ENCODE measurements around the gene CIT.

CIT gene

DNA sequence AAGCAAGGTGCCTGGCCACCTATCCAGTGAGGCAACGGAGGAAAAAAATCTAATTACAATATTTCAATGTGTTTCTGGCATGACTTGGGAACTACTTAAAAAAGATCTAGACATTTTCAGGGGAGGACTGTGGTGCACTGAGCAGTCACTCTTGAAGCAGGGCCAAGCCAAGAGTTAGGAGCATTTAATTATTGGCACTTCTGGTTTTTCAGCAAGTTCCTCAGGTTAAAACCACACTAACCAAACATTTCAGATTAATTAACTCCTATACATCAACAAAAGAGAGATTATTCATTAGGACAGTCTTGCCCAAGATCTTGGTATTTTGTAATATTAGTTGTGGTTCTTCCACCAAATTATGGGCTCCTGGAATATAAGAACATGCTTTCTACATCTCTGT lies 183.6 kb downstream of the CIT start:
- no peak for DNase-seq

GRCh38 chr12:119692997-119693396 lies 184.1 kb downstream of the CIT start:
- no peak for DNase-seq

DNA sequence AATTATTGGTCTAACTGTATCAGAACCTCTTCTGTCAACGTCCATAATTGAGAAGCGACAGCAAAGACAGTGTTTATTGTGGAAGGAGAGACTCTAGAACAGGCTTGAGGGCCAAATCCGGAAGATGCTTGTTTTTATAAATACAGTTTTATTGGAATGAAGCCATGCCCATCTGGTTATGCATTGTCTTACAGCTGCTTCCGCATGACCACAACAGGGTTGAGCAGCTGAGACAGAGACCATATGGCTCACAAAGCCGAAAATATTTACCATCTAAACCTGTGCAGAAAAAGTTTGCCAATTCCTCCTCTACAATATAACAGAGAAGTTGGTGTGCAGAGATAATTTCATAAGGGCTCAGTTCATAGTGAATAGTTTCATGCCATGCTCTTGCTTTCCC lies 184.7 kb downstream of the CIT start:
- DNase-seq: no peak

DNA sequence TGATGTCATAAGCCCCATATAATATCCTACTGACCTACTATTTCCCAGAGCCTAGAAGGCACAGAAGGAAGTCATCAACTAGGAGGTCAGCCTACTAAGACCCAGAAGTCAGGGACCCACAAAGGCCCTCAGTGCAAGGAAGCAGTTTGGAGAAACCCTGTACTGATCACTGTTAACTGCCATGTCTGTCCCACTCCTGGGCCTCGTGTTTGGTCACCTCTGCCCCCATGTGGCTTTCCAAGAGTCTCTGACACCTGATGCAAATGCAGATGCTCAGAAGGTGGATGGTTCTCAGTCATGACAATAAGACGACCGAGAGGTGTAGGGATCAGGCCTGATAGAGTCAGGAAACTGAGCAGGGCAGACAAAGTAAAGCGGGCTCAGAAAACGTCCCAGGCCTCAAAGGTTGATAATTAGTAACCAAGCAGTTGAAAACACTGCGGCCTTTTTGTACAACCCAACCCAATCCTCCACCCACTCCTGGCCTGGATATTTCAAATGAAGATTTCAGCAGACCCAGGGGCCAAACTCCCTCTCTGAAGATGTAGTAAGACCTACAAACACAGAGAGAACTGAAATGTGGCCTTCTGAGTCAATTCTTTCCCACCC lies 185.8 kb downstream of the CIT start:
- no peak for DNase-seq

GRCh38 chr12:119689935-119690500 lies 187.1 kb downstream of the CIT start:
- DNase-seq: no peak

DNA sequence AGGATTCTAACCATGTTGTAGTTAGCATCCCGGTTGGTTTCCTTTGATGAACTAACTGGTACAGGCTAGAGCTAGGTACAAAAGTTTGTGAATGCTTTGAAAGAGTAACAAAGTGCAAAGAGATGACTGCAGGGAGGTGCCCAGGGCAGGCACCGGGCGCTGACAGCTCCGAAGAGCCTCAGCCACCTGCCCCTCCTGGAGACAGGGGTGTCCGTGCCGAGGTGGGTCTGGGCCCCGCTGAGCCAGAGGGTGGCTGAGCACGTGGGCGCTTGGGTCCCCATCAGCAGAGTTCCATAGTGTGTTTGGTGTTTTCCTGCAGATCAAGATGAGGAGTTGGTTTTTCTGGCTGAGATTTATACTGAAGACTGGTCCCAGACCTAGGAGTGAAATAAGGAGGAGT lies 189.2 kb downstream of the CIT start:
- DNase-seq: no peak

DNA sequence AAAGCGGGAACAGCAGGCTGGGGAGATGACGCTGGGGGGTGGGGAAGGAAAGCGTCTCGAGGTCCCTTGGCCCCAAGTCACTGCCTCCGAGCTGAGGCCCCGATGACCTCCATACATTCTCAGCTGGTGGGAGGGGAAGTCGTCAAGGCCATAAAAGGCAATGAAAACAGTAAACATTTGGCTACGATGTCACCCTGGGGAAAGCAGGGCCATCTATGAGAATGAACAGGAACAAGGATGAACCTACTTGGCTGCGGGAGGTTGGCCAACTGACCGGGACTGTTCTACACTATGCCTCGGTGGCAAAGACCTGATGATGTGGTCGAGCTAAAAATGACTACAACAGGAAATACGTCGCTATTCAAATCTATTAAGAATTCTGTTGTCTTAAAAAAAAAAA lies 189.7 kb downstream of the CIT start:
- DNase-seq: no peak

DNA sequence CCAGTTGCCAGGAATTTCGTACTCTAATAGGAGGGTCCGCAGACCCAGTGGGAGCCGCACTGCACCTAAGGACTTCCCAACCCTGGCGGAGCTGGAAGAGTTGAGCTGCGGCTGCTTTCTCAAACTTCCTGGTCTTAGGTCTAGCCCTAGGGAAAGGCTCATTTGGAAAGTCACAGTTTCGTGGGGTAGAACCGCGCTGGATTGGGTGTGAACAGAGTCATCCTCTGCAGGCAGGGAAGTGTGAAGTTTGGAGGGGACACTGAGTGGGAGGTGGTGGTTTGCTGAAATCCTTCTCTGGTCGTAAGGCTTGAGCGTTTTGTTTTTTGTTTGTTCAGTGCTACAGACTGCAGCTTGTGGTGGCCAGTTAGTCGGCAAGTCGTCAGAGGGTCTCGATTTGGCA lies 190.3 kb downstream of the CIT start:
- DNase-seq: no peak

- no peak for DNase-seq
These were observed 190.8 kb downstream of the CIT start for GRCh38 chr12:119686355-119686754.

GRCh38 chr12:119685375-119685774 lies 191.7 kb downstream of the CIT start:
- DNase-seq: no peak

DNA sequence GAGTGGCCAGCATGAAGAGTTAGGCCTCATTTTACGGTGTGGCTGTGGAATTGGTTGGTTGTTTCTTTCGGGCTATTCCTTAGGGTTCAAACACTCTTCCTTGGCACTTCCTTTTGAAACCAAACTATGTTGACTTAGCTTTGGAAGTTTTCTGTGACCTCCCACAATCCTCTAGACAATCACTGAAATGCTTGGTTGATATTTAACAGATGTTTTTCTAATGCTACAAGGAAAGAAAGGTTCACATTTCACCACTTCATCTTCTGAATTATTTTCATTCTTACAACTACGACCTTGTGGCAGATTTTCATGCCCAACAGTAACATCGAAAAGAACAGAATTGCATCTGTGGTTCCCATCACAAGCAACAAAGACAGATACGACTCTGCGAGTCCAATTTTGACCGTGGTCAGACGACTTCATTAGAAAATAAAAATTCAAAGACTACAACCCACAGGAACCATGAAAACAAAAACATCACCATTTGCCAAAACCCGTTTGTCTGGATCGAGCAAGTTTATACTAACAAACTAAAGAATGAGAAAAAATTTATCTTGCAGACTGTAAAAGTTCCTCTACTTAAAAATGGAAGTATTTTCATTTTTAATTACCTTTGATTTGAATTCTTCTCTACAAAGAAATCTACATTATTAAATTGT lies 192.3 kb downstream of the CIT start:
- DNase-seq: no peak

- no peak for DNase-seq
These were observed 193.3 kb downstream of the CIT start for GRCh38 chr12:119683816-119684215.

GRCh38 chr12:119683413-119683812 lies 193.7 kb downstream of the CIT start:
- DNase-seq: no peak

DNA sequence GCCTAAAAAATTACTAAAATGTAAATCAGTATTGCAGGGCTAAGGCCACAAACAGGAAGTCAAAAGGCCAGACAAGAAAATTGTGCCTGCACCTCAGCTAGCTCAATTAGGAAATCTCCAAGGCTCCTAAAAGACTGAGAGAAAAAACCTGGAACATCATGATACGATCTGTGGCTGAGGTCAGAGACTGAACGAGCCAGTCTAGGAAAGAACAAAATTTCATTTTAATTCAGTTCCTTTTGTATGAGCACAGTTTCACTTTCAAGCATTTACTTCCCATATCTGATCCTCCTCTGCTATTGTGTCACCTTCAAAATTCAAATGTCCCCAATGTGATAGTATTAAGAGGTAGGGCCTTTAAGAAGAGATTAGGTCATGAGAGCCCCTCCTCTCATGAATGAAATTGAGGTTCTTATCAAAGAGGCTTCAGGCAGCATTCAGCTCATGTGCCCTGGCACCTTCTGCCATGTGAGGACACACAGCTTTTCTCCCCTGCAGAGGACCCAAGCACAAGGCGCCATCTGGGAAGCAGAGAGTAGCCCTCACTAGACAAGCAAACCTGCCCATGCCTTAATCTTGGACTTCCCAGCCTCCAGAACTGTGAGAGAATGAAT lies 194.4 kb downstream of the CIT start:
- DNase-seq: no peak

DNA sequence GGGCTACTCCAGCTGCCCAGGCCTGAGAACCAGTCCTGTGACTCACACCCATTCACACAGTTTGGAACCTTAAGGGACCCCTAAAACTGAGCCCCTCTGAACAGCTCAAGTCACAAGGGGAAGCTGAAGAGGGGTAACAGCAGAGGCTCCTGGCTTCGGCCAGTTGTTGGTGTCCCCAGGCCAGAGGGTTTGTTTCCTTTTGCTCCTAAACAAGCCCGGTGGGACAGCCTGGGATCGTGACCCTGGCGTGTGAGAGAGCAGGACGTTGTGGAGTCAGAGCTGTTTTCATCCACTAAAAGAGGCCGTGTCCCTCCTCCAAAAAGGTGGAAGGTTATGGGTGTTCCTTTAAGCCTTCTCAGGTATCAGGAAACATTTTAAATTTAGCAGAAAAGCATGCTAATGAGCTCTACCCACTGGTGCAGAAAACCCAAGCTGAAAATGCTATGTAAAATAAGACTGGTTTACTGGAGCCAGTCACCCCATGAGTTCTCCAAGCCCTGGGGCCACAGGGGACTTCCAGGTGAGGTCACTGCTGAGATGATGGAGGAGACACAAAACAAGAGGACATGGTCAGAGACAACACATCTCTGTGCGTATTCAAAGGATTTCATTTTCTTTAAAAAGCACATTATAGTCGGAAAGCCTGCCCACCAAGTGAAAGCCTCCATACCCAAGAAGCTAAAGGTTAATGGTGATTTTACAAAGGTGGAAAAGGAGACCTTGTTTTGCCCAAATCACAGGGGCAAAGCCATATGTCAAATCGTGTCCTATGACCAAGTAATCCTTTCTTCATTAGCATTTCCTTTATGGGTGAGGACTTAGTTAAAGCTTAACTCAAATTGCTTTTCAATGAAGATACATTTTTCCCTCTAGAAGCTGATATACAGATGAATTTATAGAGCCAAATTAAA lies 195.1 kb downstream of the CIT start:
- no peak for DNase-seq

DNA sequence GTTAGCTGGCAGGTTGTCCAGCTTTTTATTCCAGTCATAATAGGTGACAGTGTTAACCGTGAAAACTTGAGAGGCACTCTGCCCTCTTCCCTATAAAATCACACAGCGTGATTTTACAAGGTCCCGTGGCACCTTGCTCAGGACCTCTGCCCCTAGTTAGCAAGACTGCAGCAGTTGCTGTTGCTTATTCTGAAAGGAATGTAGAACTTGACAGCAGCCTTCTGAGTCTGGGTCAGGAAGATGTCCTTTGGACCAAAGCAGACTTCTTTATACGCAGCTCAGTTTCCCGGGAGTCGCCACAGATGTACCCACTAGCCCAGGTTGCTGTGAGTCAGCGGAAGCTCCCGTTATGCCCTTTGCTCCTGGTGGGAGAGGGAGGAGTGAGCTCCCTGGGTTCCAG lies 196.0 kb downstream of the CIT start:
- DNase-seq: no peak

GRCh38 chr12:119679490-119679889 lies 197.6 kb downstream of the CIT start:
- DNase-seq: no peak

GRCh38 chr12:119679081-119679480 lies 198.0 kb downstream of the CIT start:
- no peak for DNase-seq

- no peak for DNase-seq
These were observed 198.7 kb downstream of the CIT start for GRCh38 chr12:119678459-119678858.

- DNase-seq: no peak
These were observed 200.5 kb downstream of the CIT start for GRCh38 chr12:119676573-119676972.

- DNase-seq: no peak
These were observed 201.1 kb downstream of the CIT start for GRCh38 chr12:119676022-119676421.

GRCh38 chr12:119674560-119674959 lies 202.6 kb downstream of the CIT start:
- DNase-seq: no peak

DNA sequence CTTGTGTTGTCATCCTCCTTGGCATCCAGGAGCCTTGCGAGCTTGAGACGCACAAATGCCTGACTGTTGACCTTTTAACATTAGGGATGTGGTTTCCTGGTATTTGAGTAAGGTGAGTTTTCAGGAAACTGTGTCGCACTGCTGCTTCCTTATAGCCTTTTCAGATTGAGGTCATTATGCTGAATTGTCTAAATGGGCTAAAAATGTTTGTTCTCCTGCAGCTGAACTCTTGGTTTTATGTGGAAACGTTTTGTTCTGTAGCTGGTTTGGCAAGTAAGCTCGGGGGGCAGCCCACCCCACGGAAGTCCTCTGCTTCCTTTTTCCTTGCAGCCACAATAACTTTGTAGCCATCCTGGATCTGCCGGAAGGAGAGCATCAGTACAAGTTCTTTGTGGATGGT lies 203.5 kb downstream of the CIT start:
- DNase-seq: peak; percentile 25
